ENCODE results near the gene TNF.

The TNF gene

DNA sequence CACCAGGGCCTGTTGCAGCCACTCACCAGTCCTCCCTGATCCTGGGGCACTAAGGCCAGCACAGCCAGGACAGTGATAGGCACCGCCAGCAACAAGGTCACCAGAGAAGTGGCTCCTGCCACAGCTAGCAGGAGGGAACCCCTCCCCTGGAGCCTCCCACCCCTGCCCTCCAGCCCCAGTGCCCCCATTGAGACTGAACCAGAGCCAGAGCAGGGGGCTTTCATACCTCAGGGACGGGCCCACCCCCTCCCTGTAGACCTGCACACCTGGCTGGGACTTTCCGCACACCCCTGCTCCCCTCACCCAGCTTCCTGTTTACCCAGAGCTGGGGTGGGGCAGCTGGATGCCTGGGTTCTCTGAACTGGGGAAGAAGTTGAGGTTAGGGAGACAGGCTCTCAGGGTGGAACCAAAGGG lies 6.9 kb downstream of the TNF start, which contains the start of gene LTB:
Gene LTB, minus strand, starts transcription at position 195 of the 414 bp plus-strand sequence. Its CDS starts 7 bp downstream, at position 188.
- Histone ChIP-seq H3K27ac (ENCODE audit: extremely low read depth, low read depth, low read length) (no peak within 1 kb of the TSS), H3K36me3 (ENCODE audit: control insufficient read depth in 2 of 2, insufficient read depth in 1 of 2, low read length in 2 of 2) (no peaks in the 10 kb centered on the region), H3K4me1 (ENCODE audit: control insufficient read depth, insufficient read depth, low read length) (peaks cover 4% of the 10 kb centered on the region; the same call in 1 of the 2 replicates), H3K4me3 (ENCODE audit: low read depth, low read length) (peak within 1 kb of the TSS; percentile 44), H3K9me3 (ENCODE audit: control insufficient read depth, insufficient read depth, low read depth, low read length) (no peaks in the 10 kb centered on the region)
- POLR2A ChIA-PET: interaction anchor here (0.9 to 1.5 kb wide), 5 partner anchors 8 to 245 kb away, joined by 3 to 6 read pairs (median 4); partner anchors contain the start of genes DDX39B, HSPA1B and PRRC2A
- TF ChIP-seq, protein P1, sequence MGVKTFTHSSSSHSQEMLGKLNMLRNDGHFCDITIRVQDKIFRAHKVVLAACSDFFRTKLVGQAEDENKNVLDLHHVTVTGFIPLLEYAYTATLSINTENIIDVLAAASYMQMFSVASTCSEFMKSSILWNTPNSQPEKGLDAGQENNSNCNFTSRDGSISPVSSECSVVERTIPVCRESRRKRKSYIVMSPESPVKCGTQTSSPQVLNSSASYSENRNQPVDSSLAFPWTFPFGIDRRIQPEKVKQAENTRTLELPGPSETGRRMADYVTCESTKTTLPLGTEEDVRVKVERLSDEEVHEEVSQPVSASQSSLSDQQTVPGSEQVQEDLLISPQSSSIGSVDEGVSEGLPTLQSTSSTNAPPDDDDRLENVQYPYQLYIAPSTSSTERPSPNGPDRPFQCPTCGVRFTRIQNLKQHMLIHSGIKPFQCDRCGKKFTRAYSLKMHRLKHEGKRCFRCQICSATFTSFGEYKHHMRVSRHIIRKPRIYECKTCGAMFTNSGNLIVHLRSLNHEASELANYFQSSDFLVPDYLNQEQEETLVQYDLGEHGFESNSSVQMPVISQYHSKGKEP (tag by site-specific recombination; IDR thresholded peaks at IDR 0.05): no peak
- no peak for TF ChIP-seq ZNF624 (tag by site-specific recombination; IDR thresholded peaks at IDR 0.05)
- CTCF ChIA-PET: interaction anchor here (0.6 to 18.7 kb wide), 10 partner anchors 8 to 1298 kb away, joined by 3 to 518 read pairs (median 6); partner anchors contain the start of genes ATP6V1G2, LTA, NCR3 and NFKBIL1

GRCh38 chr6:31585491-31585890 lies 10.1 kb downstream of the TNF start:
- TF ChIP-seq ZNF830 (tag by site-specific recombination; IDR thresholded peaks at IDR 0.05; ENCODE audit: low read depth) (no peak), ZNF423 (tag by site-specific recombination; IDR thresholded peaks at IDR 0.05) (no peak), SALL2 (tag by site-specific recombination; IDR thresholded peaks at IDR 0.05; ENCODE audit: borderline replicate concordance) (no peak), ZNF571 (tag by site-specific recombination; IDR thresholded peaks at IDR 0.05) (no peak), ZNF843 (tag by site-specific recombination; IDR thresholded peaks at IDR 0.05) (no peak)
- TF ChIP-seq, protein P2, sequence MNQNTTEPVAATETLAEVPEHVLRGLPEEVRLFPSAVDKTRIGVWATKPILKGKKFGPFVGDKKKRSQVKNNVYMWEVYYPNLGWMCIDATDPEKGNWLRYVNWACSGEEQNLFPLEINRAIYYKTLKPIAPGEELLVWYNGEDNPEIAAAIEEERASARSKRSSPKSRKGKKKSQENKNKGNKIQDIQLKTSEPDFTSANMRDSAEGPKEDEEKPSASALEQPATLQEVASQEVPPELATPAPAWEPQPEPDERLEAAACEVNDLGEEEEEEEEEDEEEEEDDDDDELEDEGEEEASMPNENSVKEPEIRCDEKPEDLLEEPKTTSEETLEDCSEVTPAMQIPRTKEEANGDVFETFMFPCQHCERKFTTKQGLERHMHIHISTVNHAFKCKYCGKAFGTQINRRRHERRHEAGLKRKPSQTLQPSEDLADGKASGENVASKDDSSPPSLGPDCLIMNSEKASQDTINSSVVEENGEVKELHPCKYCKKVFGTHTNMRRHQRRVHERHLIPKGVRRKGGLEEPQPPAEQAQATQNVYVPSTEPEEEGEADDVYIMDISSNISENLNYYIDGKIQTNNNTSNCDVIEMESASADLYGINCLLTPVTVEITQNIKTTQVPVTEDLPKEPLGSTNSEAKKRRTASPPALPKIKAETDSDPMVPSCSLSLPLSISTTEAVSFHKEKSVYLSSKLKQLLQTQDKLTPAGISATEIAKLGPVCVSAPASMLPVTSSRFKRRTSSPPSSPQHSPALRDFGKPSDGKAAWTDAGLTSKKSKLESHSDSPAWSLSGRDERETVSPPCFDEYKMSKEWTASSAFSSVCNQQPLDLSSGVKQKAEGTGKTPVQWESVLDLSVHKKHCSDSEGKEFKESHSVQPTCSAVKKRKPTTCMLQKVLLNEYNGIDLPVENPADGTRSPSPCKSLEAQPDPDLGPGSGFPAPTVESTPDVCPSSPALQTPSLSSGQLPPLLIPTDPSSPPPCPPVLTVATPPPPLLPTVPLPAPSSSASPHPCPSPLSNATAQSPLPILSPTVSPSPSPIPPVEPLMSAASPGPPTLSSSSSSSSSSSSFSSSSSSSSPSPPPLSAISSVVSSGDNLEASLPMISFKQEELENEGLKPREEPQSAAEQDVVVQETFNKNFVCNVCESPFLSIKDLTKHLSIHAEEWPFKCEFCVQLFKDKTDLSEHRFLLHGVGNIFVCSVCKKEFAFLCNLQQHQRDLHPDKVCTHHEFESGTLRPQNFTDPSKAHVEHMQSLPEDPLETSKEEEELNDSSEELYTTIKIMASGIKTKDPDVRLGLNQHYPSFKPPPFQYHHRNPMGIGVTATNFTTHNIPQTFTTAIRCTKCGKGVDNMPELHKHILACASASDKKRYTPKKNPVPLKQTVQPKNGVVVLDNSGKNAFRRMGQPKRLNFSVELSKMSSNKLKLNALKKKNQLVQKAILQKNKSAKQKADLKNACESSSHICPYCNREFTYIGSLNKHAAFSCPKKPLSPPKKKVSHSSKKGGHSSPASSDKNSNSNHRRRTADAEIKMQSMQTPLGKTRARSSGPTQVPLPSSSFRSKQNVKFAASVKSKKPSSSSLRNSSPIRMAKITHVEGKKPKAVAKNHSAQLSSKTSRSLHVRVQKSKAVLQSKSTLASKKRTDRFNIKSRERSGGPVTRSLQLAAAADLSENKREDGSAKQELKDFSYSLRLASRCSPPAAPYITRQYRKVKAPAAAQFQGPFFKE (tag by site-specific recombination; IDR thresholded peaks at IDR 0.05; ENCODE audit: borderline replicate concordance): no peak
- Histone ChIP-seq H3K9me3 (ENCODE audit: control insufficient read depth, insufficient read depth, low read depth, low read length) (no peaks in the 10 kb centered on the region), H3K4me1 (ENCODE audit: control insufficient read depth, insufficient read depth, low read length) (peaks cover 4% of the 10 kb centered on the region; the same call in 1 of the 2 replicates), H3K4me3 (ENCODE audit: low read depth, low read length) (no peak overlapping the region), H3K27ac (ENCODE audit: extremely low read depth, low read depth, low read length) (no peak overlapping the region), H3K36me3 (ENCODE audit: control insufficient read depth in 2 of 2, insufficient read depth in 1 of 2, low read length in 2 of 2) (no peaks in the 10 kb centered on the region)
- CTCF ChIA-PET: interaction anchor here (0.6 to 18.7 kb wide), 16 partner anchors 8 to 389 kb away, joined by 3 to 518 read pairs (median 5); partner anchors contain the start of genes ATP6V1G2, NCR3, NFKBIL1 and TNF
- POLR2A ChIA-PET: no interaction called here

GRCh38 chr6:31586008-31586407 lies 10.6 kb downstream of the TNF start, which contains the start of gene LST1:
Gene LST1, plus strand, starts transcription at chr6:31586277. Its CDS starts 1,023 bp downstream, at chr6:31587300.
- H3K4me1 ChIP-seq (ENCODE audit: control insufficient read depth, insufficient read depth, low read length): peaks cover 4% of the 10 kb centered on the region; the same call in 1 of the 2 replicates
- no peaks in the 10 kb centered on the region for H3K36me3 ChIP-seq (ENCODE audit: control insufficient read depth in 2 of 2, insufficient read depth in 1 of 2, low read length in 2 of 2)
- POLR2A ChIA-PET: no interaction called here
- CTCF ChIA-PET: interaction anchor here (0.6 to 18.7 kb wide), 15 partner anchors 8 to 390 kb away, joined by 3 to 518 read pairs (median 3); partner anchors contain the start of genes ATP6V1G2, NCR3, NFKBIL1 and TNF
- no peak within 1 kb of the TSS for H3K27ac ChIP-seq (ENCODE audit: extremely low read depth, low read depth, low read length)
- no peak within 1 kb of the TSS for H3K4me3 ChIP-seq (ENCODE audit: low read depth, low read length)
- no peaks in the 10 kb centered on the region for H3K9me3 ChIP-seq (ENCODE audit: control insufficient read depth, insufficient read depth, low read depth, low read length)
- no peak for TF ChIP-seq KLF7 (tag by site-specific recombination; IDR thresholded peaks at IDR 0.05; ENCODE audit: borderline replicate concordance)
- TF ChIP-seq ZNF23 (tag by site-specific recombination; IDR thresholded peaks at IDR 0.05; ENCODE audit: borderline replicate concordance): no peak
- TF ChIP-seq, protein P3, sequence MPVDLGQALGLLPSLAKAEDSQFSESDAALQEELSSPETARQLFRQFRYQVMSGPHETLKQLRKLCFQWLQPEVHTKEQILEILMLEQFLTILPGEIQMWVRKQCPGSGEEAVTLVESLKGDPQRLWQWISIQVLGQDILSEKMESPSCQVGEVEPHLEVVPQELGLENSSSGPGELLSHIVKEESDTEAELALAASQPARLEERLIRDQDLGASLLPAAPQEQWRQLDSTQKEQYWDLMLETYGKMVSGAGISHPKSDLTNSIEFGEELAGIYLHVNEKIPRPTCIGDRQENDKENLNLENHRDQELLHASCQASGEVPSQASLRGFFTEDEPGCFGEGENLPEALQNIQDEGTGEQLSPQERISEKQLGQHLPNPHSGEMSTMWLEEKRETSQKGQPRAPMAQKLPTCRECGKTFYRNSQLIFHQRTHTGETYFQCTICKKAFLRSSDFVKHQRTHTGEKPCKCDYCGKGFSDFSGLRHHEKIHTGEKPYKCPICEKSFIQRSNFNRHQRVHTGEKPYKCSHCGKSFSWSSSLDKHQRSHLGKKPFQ (tag by site-specific recombination; IDR thresholded peaks at IDR 0.05): no peak
- no peak for TF ChIP-seq ZNF157 (tag by site-specific recombination; IDR thresholded peaks at IDR 0.05)
- TF ChIP-seq ZNF660 (tag by site-specific recombination; IDR thresholded peaks at IDR 0.05): no peak
- TF ChIP-seq ZNF791 (tag by site-specific recombination; IDR thresholded peaks at IDR 0.05): no peak
- no peak for TF ChIP-seq ZNF248 (tag by site-specific recombination; IDR thresholded peaks at IDR 0.05)
- TF ChIP-seq ZNF48 (tag by site-specific recombination; IDR thresholded peaks at IDR 0.05): no peak
- no peak for TF ChIP-seq ZNF843 (tag by site-specific recombination; IDR thresholded peaks at IDR 0.05)
- TF ChIP-seq ZNF140 (tag by site-specific recombination; IDR thresholded peaks at IDR 0.05): no peak
- TF ChIP-seq ZBTB11 (tag by site-specific recombination; conservative IDR thresholded peaks at IDR 0.05; ENCODE audit: low read depth): no peak
